ENCODE data around the gene RAD9A. TPM values are rescaled to one million over a fixed set of nuclear protein-coding genes. Genes with fewer than 3 reads are reported as not detected.

RAD9A gene
- total RNA-seq, 1 experiment from 2014 or later = 20.9 TPM

- H2AFZ ChIP-seq (ENCODE audit: low read length) = no peak overlapping the region
- no peaks in the 10 kb centered on the region; the same call in 1 of the 2 replicates for H3K79me2 ChIP-seq (ENCODE audit: insufficient read depth, low read length)
- TF ChIP-seq, protein P1, sequence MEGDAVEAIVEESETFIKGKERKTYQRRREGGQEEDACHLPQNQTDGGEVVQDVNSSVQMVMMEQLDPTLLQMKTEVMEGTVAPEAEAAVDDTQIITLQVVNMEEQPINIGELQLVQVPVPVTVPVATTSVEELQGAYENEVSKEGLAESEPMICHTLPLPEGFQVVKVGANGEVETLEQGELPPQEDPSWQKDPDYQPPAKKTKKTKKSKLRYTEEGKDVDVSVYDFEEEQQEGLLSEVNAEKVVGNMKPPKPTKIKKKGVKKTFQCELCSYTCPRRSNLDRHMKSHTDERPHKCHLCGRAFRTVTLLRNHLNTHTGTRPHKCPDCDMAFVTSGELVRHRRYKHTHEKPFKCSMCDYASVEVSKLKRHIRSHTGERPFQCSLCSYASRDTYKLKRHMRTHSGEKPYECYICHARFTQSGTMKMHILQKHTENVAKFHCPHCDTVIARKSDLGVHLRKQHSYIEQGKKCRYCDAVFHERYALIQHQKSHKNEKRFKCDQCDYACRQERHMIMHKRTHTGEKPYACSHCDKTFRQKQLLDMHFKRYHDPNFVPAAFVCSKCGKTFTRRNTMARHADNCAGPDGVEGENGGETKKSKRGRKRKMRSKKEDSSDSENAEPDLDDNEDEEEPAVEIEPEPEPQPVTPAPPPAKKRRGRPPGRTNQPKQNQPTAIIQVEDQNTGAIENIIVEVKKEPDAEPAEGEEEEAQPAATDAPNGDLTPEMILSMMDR (conservative IDR thresholded peaks at IDR 0.05) = no peak
These were observed 37.4 kb downstream of the RAD9A start for GRCh38 chr11:67429038-67429668.

More at GRCh38 chr11:67429038-67429668, 37.4 kb downstream of the RAD9A start:
- H3K18ac ChIP-seq (ENCODE audit: insufficient read length, low read depth, low read length) = no peak overlapping the region
- H2BK5ac ChIP-seq (ENCODE audit: insufficient read length, low read length) = no peak overlapping the region
- Mint-ChIP-seq H3K27me3 (ENCODE audit: low read depth) (no peaks in the 10 kb centered on the region; the same call in 1 of the 2 replicates), H3K4me1 (peaks cover 9 to 12% of the 10 kb centered on the region in 2 experiments), H3K9me3 (no peaks in the 10 kb centered on the region), H3K27ac (peak overlapping the region in 2 of 3 experiments; percentile 71 to 95; a peak in 4 of 7 replicates), H3K4me3 (peak overlapping the region; percentile 87 to 92), H3K36me3 (ENCODE audit: insufficient read depth in 1 of 3, low read depth in 3 of 3) (peaks cover 9 to 30% (median 21%) of the 10 kb centered on the region in 3 experiments; a peak in 6 of 7 replicates)
- no peak overlapping the region for H3K4ac ChIP-seq (ENCODE audit: low read depth, low read length)
- H3K4me1 ChIP-seq (ENCODE audit: insufficient read depth, low read length) = no peaks in the 10 kb centered on the region
- H3K23ac ChIP-seq (ENCODE audit: insufficient read length, low read depth, low read length) = no peak overlapping the region
- H4K8ac ChIP-seq (replicated peaks; ENCODE audit: insufficient read length, low read depth, low read length) = no peak overlapping the region
- H2BK15ac ChIP-seq (ENCODE audit: low read depth, low read length) = no peak overlapping the region
- no peak overlapping the region for H4K5ac ChIP-seq (ENCODE audit: insufficient read length, low read depth, low read length)
- no peaks in the 10 kb centered on the region for H3K27me3 ChIP-seq (ENCODE audit: insufficient read depth, low read length)
- no peak overlapping the region for H3K14ac ChIP-seq (ENCODE audit: insufficient read depth, low read length)
- H2AK5ac ChIP-seq (ENCODE audit: insufficient read length, low read length) = no peak overlapping the region
- H4K20me1 ChIP-seq (ENCODE audit: control insufficient read depth, insufficient read depth, insufficient read length) = no peaks in the 10 kb centered on the region
- no peak overlapping the region for H3T11ph ChIP-seq (ENCODE audit: low read length)
- no peak overlapping the region for H2BK120ac ChIP-seq (ENCODE audit: low read depth, low read length, poor library complexity, severe bottlenecking)
- peak overlapping the region; percentile 76 for H3K9ac ChIP-seq (ENCODE audit: extremely low read depth, insufficient read length, low read length)
- no peak overlapping the region for H3K56ac ChIP-seq (ENCODE audit: insufficient read length, low read depth, low read length)
- H4K91ac ChIP-seq (ENCODE audit: insufficient read length, low read depth, low read length) = no peak overlapping the region
- H3K4me2 ChIP-seq (ENCODE audit: insufficient read depth, insufficient read length, low read length) = peak overlapping the region; percentile 90
- no CpG with 5 or more reads among the region's 12 CpGs for WGBS (ENCODE audit: extremely low coverage, insufficient read length, low lambda C conversion rate)
- no peaks in the 10 kb centered on the region for H3K9me3 ChIP-seq (ENCODE audit: control insufficient read depth, low read depth, low read length)
- H2BK20ac ChIP-seq (ENCODE audit: low read depth, low read length, poor library complexity, severe bottlenecking) = no peak overlapping the region
- H3K23me2 ChIP-seq (ENCODE audit: insufficient read length, low read depth, low read length, poor library complexity, severe bottlenecking) = peaks cover 4% of the 10 kb centered on the region
- H3K79me1 ChIP-seq (ENCODE audit: insufficient read depth, low read depth, low read length, poor library complexity, severe bottlenecking) = no peaks in the 10 kb centered on the region
- no peak overlapping the region for H2BK12ac ChIP-seq (ENCODE audit: insufficient read length, low read depth, low read length)
- no peak overlapping the region for H3K27ac ChIP-seq (ENCODE audit: insufficient read length, low read depth, low read length)
- DNase-seq = no peak

All from H9 (cell line).